Jurkat, Clone E6-1 (cell line): ENCODE results near the gene FSTL3.
"Not testable (repeated sequence)": the region's sequence is repeated elsewhere in the genome, so short reads cannot be mapped to it uniquely, and the experiment has no call there.

ENCODE experiments used
- DNase-seq: peaks from one replicate; pipeline ENCODE4 v3.0.0-alpha.2; 2011; ENCODE audit warnings: low read depth, low spot score
- H3K4me3 ChIP-seq: 2 replicates; pipeline ENCODE4 v1.5.1; 2011; ENCODE audit warnings: mild to moderate bottlenecking, low read length, control low read depth, moderate library complexity

The FSTL3 gene

DNA sequence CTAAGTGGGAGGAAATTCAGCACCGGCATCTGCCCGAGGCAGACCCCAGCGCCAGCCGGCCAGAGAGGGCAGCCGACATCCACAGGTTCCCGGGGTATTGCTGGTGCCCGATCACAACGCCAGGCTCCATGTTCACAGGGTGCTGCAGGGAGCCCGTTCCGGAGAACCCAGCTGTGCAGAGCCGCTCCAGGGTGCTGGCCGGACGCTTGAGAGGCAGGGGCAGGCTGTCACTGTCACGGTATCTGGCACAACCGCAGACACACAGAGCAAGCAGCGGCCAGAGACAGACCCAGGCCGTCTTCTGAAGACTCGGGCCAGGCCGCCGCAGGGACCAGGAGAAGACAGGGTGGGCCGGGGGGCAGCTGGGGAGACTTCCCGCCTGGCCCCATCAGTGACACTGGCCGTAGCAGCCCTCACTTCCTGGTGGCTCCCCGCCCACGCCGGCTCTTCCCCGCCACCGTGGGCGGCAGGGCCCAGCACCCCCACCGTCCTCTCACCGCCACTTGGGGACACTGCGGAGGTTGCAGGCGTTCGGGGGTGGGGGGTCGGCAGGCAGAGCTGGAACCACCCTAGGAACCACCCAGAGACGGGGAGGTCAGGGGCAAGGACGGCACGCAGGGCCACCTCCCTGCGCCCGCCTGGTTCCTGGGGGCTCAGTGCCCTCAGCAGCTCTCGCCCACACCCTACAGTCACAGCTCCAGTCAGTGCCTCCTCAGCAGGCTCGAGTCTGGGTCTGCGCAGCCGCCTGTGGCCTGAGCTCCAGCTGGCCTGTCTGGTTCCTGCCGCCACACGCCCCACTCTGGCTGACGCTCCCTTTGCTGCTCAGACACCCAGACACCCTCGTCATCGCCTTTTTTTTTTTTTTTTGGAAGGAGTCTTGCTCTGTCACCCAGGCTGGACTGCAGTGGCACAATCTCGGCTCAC, 17.0 kb upstream of the FSTL3 start:
- no peak for DNase-seq
- H3K4me3 ChIP-seq = no peak overlapping the region

DNA sequence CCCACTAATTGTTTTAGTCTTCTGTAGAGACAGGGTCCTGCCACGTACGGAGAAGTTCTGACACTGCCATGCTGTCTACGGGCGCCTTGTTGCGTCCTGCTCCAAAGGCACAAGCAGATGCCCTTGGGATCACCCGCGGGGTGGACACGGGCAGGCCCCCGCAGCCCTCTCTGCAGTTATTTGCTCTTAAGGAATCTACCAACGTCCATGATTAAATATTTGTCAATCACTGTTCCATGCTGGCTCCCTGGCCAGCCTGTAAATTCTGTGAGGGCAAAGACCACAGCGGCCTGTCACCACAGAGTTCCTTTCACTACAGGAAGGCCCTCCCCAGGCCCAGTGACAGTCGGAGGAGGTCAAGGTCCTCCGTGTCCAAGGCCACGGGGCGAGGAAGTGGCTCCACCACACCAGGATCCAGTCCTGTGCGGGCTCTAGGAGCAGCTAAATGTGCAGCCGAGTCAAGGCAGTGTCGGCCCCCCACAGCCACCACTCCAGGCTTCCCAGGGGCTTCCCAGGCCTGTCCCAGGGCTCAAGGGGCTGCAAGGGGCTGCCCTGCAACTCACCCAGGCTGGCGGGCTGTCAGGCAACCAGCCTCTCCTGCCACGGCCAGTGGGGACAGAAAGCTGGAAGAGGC, 15.3 kb upstream of the FSTL3 start:
- H3K4me3 ChIP-seq = peak overlapping the region; percentile 88
- no peak for DNase-seq

DNA sequence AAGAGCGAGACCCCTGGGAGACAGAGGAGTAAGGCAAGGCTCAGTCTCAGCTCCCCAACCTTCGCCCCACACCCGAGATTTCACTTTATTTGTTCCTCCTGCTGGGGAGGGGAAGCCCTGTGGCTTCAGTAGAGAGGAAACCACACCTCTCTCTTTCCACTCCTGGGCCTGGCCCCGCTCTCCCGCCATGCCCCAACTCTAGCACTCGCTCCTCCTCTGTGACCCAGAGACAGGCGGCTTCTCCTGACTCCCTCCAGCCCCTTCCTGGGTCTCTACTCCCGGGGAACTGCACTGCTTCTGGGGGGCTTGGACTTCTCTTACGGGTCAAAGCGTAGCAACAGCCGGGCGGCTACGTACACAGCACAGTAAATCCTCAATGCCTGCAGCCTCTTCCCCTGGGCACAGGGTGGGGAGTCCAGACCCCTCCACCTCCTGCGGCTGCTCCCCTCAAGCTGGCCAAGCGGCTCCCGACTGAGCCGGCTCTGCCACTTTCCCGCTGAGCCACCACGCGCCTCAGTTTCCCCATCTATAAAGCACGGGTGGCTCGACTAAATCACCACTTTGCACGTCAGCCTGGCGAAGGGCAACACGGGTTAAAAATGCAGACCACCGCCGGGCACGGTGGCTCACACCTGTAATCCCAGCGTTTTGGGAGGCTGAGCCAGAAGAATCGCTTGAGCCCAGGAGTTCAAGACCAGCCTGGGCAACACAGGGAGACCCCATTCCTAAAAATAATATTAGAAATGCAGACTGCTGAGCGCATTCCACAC, 14.6 kb upstream of the FSTL3 start:
- H3K4me3 ChIP-seq = peak overlapping the region; percentile 88
- DNase-seq = no peak

DNA sequence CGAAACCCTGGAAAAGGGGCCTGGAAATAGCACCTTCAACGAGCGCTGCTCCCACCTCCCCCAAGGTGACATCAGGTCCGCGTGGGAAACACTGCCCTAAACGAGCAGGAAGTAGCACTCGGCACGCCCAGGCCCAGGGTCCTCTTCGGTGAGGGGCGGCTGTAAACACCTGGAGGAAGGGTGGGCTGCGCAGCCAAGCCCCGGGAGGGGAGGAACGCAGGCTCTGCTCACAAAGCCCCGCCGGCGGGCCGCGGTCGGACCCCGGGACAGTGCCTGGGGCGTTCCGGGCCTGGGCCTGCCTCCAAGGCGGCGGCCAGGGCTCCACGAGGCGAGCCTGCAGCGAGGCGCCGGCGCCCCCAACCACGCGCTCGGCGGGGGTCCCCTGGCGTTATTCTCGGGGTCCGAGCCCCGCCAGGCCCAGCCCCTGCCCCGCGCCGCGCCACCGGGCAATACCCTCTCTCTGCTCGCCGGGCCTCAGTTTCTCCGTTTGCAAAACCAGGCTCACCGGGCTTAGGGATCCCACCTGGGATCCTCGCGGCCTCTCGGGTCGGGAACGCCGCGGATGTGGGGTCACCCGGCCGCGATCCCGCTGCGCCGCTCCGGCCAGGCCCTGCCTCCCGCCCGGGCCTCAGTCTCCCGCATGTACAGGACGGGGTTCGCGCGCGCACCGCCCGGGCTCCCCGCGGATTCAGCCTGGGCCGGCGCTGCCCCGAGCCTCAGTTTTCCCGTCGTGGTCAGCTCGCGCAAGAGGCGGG, 13.8 kb upstream of the FSTL3 start:
- peak; percentile 55 for DNase-seq
- H3K4me3 ChIP-seq = peak overlapping the region; percentile 88

DNA sequence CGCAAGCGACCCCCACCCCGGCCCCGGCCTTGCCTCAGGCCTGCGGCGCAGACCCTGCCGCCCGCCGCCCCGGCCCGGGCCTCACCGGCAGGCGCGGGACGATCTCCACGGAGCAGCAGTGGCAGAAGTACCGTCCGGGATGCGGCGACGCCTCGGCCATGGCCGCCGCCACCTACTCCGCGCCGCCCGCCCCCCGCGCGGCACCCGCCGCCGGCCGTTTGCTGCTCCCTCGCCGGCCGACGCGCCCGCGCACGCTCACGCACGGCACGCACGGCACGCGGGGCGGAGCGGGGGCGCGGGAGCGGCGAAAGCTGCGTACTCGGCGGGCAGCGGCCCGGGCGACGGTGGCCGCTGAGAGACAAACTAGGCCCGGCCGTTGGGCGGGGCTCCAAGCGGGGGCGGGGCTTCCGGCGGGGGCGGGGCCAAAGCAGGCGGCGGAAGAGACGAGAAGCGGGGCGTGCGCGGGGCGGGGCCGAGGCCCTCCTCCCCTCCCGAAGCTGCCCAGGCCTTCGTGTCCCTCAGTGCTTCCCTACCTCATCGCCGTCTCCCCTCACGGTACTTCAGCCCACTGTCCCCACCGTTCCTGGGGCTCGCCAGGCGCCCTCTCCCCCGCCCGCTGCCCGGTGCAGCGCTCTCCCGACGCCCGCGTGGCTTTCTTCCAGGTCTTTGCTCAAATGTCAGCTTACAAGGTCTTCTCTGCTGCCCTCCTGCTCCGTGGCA, 13.1 kb upstream of the FSTL3 start, which contains the start of gene RNF126:
Gene RNF126 (minus strand): TSS at position 253 of the 720 bp plus-strand sequence. CDS start 93 bp downstream, at position 160.
- peak; percentile 84 for DNase-seq

DNA sequence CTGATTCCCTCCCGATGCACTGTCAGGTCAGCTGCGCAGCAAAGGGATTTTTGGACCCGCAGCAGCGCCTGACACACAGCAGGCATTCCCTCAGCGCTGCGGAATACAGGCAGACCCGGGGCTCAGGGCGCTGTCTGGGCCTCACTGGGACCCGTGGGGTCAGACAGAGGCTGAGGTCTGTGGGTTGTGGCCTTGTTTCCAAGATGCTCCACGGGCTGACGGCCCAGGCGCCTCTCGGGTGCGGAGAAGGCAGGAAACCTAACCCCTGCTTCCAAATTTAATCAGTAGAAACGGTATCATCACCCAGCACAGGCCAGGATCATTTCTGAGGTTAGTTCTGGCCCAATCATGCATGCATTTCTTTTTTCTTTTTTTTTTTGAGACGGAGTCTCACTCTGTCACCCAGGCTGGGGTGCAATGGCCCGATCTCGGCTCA, 12.5 kb upstream of the FSTL3 start:
- DNase-seq = no peak
- H3K4me3 ChIP-seq = peak overlapping the region; percentile 58

More for the DNA sequence above, 13.1 kb upstream of the FSTL3 start, which contains the start of gene RNF126:
- H3K4me3 ChIP-seq = peak within 1 kb of the TSS; percentile 88

DNA sequence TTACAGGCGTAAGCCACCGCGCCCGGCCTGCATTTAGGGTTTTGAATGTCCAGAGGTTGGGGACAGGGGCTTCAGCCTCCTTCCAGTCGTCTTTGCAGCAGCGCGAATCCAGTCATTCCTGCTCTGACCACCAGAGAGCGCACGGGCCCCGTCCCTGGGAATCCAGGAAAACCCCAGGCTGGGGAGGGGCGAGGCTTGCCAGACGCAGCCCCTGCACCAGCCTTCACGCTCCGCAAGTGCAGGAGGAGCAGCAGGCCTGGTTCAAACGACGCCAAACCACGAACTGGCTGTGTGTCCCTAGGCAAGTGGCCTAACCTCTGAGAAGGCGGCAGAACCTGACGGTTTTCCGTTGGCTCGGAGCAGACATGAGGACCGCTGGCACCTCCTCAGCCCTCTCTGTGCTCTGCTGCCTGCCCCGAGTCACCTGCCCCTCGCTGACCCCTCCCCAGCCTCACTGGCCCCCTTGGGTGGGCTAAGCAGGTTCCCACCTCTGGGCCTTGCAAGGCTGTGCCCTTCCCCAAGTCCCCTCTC, 11.2 kb upstream of the FSTL3 start:
- H3K4me3 ChIP-seq = no peak overlapping the region
- peak; percentile 62 for DNase-seq

DNA sequence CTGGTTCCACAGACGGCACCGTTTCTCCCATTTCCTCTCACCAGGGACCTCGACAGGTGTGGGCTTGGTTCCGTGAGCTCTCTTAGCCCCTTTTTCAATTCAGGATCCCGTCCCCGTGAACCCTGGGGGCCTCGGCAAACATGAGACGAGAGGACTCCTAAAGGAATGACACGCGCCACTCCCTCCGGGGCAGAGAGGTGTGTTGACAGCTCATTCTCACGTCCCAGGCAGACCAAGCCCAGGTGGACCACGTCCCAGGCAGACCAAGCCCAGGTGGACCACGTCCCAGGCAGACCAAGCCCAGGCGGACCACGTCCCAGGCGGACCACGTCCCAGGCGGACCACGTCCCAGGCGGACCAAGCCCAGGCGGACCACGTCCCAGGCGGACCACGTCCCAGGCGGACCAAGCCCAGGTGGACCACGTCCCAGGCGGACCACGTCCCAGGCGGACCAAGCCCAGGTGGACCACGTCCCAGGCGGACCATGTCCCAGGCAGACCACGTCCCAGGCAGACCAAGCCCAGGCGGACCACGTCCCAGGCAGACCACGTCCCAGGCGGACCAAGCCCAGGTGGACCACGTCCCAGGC, 9.1 kb upstream of the FSTL3 start:
- H3K4me3 ChIP-seq, DNase-seq: not testable (repeated sequence)

DNA sequence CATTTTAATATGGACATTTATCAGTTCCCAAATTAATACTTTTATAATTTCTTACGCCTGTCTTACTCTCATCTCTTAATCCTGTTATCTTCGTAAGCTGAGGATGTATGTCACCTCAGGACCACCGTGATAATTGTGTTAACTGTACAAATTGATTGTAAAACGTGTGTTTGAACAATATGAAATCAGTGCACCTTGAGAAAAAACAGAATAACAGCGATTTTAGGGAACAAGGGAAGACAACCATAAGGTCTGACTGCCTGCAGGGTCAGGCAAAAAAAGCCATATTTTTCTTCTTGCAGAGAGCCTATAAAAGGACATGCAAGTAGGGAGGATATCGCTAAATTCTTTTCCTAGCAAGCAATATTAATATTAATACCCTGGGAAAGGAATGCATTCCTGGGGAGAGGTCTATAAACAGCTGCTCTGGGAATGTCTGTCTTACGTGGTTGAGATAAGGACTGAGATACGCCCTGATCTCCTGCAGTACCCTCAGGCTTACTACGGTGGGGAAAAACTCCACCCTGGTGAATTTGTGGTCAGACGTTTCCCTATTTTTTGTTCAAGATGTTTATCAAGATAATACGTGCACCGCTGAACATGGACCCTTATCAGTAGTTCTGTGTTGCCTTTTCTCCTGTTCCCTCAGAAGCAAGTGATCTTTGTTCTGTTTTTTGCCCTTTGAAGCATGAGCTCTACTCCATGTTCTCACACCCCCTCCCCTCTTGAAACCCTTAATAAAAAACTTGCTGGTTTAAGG, 7.3 kb upstream of the FSTL3 start:
- H3K4me3 ChIP-seq, DNase-seq: not testable (repeated sequence)

DNA sequence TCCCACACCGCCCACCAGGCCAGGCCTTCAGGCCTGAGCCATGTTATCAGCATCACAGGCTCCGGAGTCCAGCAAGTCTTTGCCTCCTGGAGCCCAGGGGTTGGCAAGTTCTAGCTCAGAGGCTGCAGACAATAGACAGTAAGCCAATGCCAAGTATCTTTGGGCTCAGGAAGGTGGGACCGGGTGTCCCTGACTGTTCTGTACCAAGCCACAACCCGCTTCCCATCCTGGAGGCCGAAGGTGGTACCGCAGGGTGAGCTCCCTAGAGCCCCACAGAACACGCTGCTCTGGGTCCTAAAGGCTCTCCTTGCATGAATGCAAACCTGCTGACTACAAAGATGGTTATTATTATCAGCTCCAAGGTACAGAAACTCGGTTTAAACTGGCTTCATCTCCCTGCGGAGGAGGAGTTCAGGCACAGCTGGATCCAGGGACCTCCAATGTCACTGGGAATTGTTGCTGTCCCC, 5.5 kb upstream of the FSTL3 start:
- DNase-seq = no peak
- H3K4me3 ChIP-seq = no peak overlapping the region

DNA sequence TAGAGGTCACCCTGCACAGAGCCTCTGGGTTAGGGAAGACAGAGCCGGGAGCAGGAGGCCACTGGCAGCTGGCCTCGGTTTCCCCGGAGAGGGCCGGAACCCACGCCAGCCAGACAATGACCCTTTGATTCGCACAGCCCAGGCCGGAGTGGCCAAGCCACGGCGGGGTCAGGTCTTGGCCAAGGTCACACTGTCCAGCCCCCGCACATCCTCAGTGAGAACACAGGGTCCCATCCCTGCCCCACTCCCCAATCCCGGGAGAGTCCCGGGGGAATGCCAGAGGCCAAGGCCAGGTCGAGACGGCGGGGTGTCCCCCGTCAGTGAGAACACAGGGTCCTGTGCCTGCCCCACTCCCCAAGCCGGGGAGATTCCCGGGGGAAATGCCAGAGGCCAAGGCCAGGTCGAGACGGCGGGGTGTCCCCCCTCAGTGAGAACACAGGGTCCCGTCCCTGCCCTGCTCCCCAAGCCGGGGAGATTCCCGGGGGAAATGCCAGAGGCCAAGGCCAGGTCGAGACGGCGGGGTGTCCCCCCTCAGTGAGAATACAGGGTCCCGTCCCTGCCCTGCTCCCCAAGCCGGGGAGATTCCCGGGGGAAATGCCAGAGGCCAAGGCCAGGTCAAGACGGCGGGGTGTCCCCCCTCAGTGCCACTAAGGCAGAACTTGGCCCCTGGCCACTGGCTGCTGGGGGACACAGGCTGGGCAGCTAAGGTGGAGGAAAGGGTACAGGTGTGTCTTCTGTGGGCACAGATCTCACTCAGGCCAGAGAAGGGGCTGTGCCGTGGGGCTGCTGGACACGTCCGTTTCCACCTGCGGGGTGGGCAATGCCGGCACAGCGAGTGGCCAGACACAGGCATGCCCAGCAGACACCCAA, 1.7 kb upstream of the FSTL3 start:
- DNase-seq = no peak
- no peak overlapping the region for H3K4me3 ChIP-seq

DNA sequence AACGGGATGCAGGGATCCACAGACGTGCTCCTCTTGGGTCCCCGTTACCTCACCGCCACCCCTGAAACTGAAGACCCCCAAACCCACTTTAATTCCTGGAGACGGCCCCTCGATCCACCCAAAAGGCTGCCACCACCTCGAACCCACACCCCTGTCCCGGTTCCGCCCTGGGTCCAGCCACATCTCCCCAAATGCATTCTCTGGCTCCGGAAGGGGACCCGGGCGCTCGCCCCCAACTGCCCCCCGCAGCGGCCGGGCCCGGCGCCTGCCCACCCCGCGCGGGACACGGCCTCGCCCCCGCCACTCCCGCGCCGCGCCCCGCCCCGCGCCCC, 219 bp upstream of the FSTL3 start:
- no peak overlapping the region for H3K4me3 ChIP-seq

DNA sequence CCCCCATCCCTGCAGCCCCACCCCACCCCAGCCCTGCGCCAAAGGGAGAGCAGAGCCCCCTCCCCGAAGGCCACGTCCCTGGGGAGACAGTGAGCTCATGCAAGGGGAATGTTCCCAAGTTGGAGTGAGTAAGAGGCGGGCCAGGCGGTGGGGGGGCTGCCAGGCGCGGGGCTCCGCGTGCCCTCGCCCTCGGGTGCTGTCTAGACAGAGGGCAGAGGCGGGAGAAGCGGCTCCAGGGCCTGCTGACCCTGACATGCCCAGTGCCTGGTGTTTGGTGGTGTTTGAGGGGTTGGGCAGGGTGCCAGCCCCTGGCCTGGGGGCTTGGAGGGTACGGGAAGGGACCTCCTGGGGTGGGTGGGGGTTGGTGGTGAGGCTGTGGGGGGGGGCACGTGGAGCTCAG, 1.0 kb downstream of the FSTL3 start:
- no peak overlapping the region for H3K4me3 ChIP-seq
- DNase-seq = no peak

More for the DNA sequence above, 219 bp upstream of the FSTL3 start:
- DNase-seq = no peak

DNA sequence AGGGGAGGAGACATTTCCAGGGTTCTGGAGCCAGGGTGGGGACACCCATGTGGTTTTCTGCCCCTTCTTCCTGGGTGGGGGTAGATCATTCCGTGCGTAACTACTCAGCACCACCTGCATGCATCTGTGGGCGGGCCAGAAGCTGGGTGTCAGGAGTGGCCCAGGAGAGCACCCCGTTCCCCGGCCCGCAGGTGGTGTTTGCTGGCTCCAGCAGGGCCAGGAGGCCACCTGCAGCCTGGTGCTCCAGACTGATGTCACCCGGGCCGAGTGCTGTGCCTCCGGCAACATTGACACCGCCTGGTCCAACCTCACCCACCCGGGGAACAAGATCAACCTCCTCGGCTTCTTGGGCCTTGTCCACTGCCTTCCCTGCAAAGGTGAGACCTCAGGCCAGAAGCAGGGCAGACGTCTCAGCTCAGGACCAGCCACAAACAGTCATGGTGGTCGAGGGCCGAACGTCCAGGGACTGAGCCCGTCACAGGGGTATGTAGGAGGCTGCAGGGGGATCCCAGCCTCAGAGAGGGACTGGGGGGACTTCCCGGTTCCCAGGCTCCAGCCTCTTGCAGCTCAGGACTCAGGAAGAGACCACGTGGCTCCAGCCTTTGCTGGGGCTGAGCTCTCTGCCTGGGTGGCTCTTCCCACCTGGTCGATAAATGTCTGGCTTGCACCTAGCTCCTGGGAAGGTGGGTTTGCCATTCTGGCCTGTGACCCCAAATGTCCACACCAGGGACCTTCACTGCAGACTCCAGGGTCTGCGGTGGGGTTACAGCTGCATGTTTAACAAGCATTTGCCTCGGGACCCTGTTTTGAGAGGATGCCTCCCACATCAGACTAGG, 1.6 kb downstream of the FSTL3 start:
- DNase-seq = no peak
- H3K4me3 ChIP-seq = no peak overlapping the region

DNA sequence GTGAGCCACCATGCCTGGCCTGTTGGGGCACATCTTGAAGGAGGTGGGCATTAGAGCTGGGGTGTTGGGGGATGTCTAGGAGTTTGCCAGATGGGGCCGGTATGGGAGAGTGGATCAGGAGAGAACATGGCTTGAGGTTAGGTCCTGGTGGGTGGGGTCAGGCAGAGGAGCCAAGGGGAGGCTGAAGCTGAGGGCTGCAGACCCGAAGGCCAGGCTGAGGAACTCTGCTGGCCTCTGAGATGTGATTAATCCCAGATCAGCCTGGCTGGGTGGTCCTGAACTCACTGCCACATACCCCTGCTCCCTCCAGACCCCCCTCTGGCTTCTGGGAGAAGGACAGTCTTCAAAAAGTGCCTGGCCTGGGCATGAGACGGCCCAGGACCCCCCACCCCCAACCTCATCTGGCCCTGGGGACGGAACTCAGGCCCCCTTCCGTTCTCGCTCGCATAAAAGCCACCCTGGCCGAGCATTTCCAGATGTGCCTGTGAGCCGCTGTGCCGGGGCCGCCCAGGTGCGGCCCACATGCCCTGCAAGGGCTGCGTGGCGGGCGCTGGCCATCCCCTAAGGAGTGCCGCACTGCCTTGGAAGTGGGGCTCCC, 2.7 kb downstream of the FSTL3 start:
- peak overlapping the region; percentile 61; the same call in 1 of the 2 replicates for H3K4me3 ChIP-seq
- DNase-seq = no peak
